Measurements from ENCODE around the gene ASPSCR1. TPM values are rescaled to one million over a fixed set of nuclear protein-coding genes. Genes with fewer than 3 reads are reported as not detected.
A peak's percentile ranks its signal among the peaks of the same experiment; 100 is the strongest.

ASPSCR1 gene
- total and polyA plus RNA-seq, 2 of the 13 experiments (the other 11 are each of a cell fraction or from before 2014, with no cell fraction given) = 274 to 314 TPM

- TF ChIP-seq ZNF280B (CRISPR knock-in tag; IDR thresholded peaks at IDR 0.05; ENCODE audit: borderline replicate concordance) = peak; percentile 57; the same call in 1 of the 2 replicates
- TF ChIP-seq TFE3 (CRISPR knock-in tag; IDR thresholded peaks at IDR 0.05) = no peak
- TF ChIP-seq SIX4 (CRISPR knock-in tag; IDR thresholded peaks at IDR 0.05) = no peak
- TF ChIP-seq PRPF4 (IDR thresholded peaks at IDR 0.05; ENCODE audit: low read depth, low read length, poor library complexity, severe bottlenecking) = peak; percentile 60
- no peak for TF ChIP-seq AKAP8 (CRISPR knock-in tag; IDR thresholded peaks at IDR 0.05)
- TF ChIP-seq CHCHD3 (CRISPR knock-in tag; IDR thresholded peaks at IDR 0.05) = peak; percentile 82; the same call in 1 of the 2 replicates
- TF ChIP-seq JUN (CRISPR knock-in tag; IDR thresholded peaks at IDR 0.05) = no peak
- no peak for TF ChIP-seq ETS1 (CRISPR knock-in tag; IDR thresholded peaks at IDR 0.05)
- TF ChIP-seq ZNF235 (CRISPR knock-in tag; IDR thresholded peaks at IDR 0.05; ENCODE audit: borderline replicate concordance) = no peak
- TF ChIP-seq ATM (IDR thresholded peaks at IDR 0.05; ENCODE audit: borderline replicate concordance) = no peak
- no peak for TF ChIP-seq SIN3B (IDR thresholded peaks at IDR 0.05; ENCODE audit: low read length)
- no peak for TF ChIP-seq ZMAT3 (CRISPR knock-in tag; conservative IDR thresholded peaks at IDR 0.05)
- TF ChIP-seq ZNF367 (CRISPR knock-in tag; IDR thresholded peaks at IDR 0.05; ENCODE audit: borderline replicate concordance) = no peak
- no peak for TF ChIP-seq LRRFIP1 (CRISPR knock-in tag; conservative IDR thresholded peaks at IDR 0.05)
- TF ChIP-seq, protein P1, sequence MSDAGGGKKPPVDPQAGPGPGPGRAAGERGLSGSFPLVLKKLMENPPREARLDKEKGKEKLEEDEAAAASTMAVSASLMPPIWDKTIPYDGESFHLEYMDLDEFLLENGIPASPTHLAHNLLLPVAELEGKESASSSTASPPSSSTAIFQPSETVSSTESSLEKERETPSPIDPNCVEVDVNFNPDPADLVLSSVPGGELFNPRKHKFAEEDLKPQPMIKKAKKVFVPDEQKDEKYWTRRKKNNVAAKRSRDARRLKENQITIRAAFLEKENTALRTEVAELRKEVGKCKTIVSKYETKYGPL (CRISPR knock-in tag; IDR thresholded peaks at IDR 0.05) = no peak
- TF ChIP-seq, protein P2, sequence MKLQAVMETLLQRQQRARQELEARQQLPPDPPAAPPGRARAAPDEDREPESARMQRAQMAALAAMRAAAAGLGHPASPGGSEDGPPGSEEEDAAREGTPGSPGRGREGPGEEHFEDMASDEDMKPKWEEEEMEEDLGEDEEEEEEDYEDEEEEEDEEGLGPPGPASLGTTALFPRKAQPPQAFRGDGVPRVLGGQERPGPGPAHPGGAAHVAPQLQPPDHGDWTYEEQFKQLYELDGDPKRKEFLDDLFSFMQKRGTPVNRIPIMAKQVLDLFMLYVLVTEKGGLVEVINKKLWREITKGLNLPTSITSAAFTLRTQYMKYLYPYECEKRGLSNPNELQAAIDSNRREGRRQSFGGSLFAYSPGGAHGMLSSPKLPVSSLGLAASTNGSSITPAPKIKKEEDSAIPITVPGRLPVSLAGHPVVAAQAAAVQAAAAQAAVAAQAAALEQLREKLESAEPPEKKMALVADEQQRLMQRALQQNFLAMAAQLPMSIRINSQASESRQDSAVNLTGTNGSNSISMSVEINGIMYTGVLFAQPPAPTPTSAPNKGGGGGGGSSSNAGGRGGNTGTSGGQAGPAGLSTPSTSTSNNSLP (IDR thresholded peaks at IDR 0.05; ENCODE audit: low read depth, low read length) = no peak
- TF ChIP-seq, protein P3, sequence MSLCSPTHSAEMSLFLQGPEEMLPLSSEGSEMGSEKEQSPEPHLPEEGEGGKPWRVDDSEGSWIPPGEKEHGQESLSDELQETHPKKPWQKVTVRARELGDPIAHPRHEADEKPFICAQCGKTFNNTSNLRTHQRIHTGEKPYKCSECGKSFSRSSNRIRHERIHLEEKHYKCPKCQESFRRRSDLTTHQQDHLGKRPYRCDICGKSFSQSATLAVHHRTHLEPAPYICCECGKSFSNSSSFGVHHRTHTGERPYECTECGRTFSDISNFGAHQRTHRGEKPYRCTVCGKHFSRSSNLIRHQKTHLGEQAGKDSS (CRISPR knock-in tag; IDR thresholded peaks at IDR 0.05; ENCODE audit: borderline replicate concordance, low read depth) = no peak
- no peak for TF ChIP-seq ASH2L (IDR thresholded peaks at IDR 0.05; ENCODE audit: insufficient read length, low read depth, low read length)
- TF ChIP-seq ZNF883 (CRISPR knock-in tag; IDR thresholded peaks at IDR 0.05; ENCODE audit: not compliant biosample characterization) = peak; percentile 1
- no peak for TF ChIP-seq ZBTB7B (CRISPR knock-in tag; IDR thresholded peaks at IDR 0.05)
Observed at GRCh38 chr17:82001571-82002056, 24.2 kb downstream of the ASPSCR1 start (continued).
